Panc1 (cell line): ENCODE data around the gene LLGL2.

Experiments used
- CTCF ChIP-seq: fragments of 450-650 bp; IDR thresholded peaks from 2 replicates; pipeline ENCODE4 v1.5.1; 2017; ENCODE audit warnings: mild to moderate bottlenecking
- POLR2AphosphoS5 ChIP-seq: IDR thresholded peaks from 2 replicates; pipeline ENCODE4 v1.6.1; 2012; ENCODE audit warnings: mild to moderate bottlenecking, low read depth, low read length, moderate library complexity
- SIN3A ChIP-seq: IDR thresholded peaks from 2 replicates; pipeline ENCODE4 v1.6.1; 2012; ENCODE audit warnings: low read depth, mild to moderate bottlenecking, low read length, moderate library complexity, borderline replicate concordance; ENCODE audit not compliant: insufficient read depth
- TCF7L2 ChIP-seq: IDR thresholded peaks from 2 replicates; pipeline ENCODE4 v1.6.1; 2011; ENCODE audit warnings: mild to moderate bottlenecking, low read depth, low read length, inconsistent platforms
- TF ChIP-seq, protein P1 (sequence below), 2 experiments: IDR thresholded peaks; 2 replicates each; pipeline ENCODE4 v1.6.1; 2011 to 2012; ENCODE audit warnings: low read depth in 2 of 2, control low read depth in 1 of 2, low read length in 1 of 2, mild to moderate bottlenecking in 1 of 2, moderate library complexity in 1 of 2; ENCODE audit not compliant: insufficient read depth in 1 of 2

- no peak for TF ChIP-seq CTCF
- TF ChIP-seq, protein P1, sequence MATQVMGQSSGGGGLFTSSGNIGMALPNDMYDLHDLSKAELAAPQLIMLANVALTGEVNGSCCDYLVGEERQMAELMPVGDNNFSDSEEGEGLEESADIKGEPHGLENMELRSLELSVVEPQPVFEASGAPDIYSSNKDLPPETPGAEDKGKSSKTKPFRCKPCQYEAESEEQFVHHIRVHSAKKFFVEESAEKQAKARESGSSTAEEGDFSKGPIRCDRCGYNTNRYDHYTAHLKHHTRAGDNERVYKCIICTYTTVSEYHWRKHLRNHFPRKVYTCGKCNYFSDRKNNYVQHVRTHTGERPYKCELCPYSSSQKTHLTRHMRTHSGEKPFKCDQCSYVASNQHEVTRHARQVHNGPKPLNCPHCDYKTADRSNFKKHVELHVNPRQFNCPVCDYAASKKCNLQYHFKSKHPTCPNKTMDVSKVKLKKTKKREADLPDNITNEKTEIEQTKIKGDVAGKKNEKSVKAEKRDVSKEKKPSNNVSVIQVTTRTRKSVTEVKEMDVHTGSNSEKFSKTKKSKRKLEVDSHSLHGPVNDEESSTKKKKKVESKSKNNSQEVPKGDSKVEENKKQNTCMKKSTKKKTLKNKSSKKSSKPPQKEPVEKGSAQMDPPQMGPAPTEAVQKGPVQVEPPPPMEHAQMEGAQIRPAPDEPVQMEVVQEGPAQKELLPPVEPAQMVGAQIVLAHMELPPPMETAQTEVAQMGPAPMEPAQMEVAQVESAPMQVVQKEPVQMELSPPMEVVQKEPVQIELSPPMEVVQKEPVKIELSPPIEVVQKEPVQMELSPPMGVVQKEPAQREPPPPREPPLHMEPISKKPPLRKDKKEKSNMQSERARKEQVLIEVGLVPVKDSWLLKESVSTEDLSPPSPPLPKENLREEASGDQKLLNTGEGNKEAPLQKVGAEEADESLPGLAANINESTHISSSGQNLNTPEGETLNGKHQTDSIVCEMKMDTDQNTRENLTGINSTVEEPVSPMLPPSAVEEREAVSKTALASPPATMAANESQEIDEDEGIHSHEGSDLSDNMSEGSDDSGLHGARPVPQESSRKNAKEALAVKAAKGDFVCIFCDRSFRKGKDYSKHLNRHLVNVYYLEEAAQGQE (IDR thresholded peaks at IDR 0.05; ENCODE audit: insufficient read depth in 1 of 2, low read depth in 2 of 2, low read length in 1 of 2) = no peak
- TF ChIP-seq SIN3A = no peak
- TF ChIP-seq POLR2AphosphoS5 = no peak
- TF ChIP-seq TCF7L2 = no peak
Observed at GRCh38 chr17:75555679-75556153, 30.2 kb downstream of the LLGL2 start.
